ENCODE measurements around the gene TCEANC. TPM values are rescaled to one million over a fixed set of nuclear protein-coding genes. Genes with fewer than 3 reads are reported as not detected.

Gene TCEANC
- polyA plus RNA-seq, 1 experiment: 1.1 TPM

DNA sequence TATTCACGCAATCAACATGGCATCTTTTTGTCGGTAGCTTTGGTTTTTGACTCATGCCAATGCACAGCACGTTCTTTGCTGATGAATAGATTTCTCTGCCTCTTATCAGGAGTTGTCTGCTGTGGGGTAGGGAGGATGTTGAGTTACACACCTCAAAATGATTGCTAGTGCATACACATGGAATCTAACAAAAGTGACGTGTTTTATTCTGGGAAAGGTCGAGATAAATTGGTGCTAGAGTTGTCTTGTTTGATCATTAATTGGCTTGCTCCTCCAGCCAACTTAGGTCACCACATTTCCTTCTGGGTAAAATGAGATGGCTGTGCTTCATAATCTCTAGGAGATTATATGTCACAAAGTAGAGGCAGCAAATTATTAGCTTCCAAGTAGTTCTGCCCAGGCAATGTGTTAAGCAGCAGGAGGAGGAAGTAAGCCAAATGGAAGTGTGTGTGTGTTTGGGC, 39.9 kb downstream of the TCEANC start:
- DNase-seq (ENCODE audit: low read depth): no peak
- Histone ChIP-seq H3K27me3 (ENCODE audit: control insufficient read depth, insufficient read depth, low read length) (no peaks in the 10 kb centered on the region), H3K36me3 (ENCODE audit: control insufficient read depth, insufficient read depth, low read length) (peaks cover 2% of the 10 kb centered on the region; the same call in 1 of the 2 replicates), H3K4me3 (ENCODE audit: low read depth, low read length) (no peak overlapping the region)
- ChIA-PET CTCF (interaction anchor here (1.2 to 1.4 kb wide), 2 partner anchors 26 to 57 kb away, joined by 3 read pairs; no protein-coding TSS in a partner anchor), POLR2A (no interaction called here)
- TF ChIP-seq, protein P1, sequence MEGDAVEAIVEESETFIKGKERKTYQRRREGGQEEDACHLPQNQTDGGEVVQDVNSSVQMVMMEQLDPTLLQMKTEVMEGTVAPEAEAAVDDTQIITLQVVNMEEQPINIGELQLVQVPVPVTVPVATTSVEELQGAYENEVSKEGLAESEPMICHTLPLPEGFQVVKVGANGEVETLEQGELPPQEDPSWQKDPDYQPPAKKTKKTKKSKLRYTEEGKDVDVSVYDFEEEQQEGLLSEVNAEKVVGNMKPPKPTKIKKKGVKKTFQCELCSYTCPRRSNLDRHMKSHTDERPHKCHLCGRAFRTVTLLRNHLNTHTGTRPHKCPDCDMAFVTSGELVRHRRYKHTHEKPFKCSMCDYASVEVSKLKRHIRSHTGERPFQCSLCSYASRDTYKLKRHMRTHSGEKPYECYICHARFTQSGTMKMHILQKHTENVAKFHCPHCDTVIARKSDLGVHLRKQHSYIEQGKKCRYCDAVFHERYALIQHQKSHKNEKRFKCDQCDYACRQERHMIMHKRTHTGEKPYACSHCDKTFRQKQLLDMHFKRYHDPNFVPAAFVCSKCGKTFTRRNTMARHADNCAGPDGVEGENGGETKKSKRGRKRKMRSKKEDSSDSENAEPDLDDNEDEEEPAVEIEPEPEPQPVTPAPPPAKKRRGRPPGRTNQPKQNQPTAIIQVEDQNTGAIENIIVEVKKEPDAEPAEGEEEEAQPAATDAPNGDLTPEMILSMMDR (IDR thresholded peaks at IDR 0.05; ENCODE audit: insufficient read depth, low read depth, low read length): no peak

- H3K27me3 ChIP-seq (ENCODE audit: control insufficient read depth, insufficient read depth, low read length): no peaks in the 10 kb centered on the region
- no peak for DNase-seq (ENCODE audit: low read depth)
- ChIA-PET POLR2A (no interaction called here), CTCF (interaction anchor here (1.2 to 1.4 kb wide), 2 partner anchors 25 to 56 kb away, joined by 3 read pairs; no protein-coding TSS in a partner anchor)
- TF ChIP-seq, protein P1 (IDR thresholded peaks at IDR 0.05; ENCODE audit: insufficient read depth, low read depth, low read length): no peak
- H3K36me3 ChIP-seq (ENCODE audit: control insufficient read depth, insufficient read depth, low read length): peaks cover 2% of the 10 kb centered on the region; the same call in 1 of the 2 replicates
- H3K4me3 ChIP-seq (ENCODE audit: low read depth, low read length): no peak overlapping the region
Measured at GRCh38 chrX:13693341-13693961, 40.5 kb downstream of the TCEANC start.

DNA sequence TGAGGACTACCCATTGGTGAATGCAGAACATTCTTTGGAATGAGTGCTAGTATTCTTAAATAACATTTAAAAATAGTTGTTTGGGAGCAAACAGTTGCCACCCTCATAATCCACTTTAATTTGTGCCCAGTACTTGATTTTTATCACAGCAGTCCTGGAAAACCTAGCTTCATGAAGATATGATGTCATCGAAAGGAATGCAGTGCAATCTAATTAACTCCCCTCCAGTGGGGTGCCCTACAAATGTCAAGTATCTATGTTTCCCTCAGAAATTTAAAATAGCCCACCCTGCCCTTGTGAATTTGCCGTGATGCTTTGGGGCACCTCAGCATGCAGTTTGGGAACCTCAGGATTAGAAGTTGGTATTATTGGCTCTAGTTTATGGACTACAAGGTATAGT, 41.4 kb downstream of the TCEANC start:
- POLR2A ChIA-PET: no interaction called here
- H3K4me3 ChIP-seq (ENCODE audit: low read depth, low read length): no peak overlapping the region
- H3K36me3 ChIP-seq (ENCODE audit: control insufficient read depth, insufficient read depth, low read length): peaks cover 2% of the 10 kb centered on the region; the same call in 1 of the 2 replicates
- no peak for DNase-seq (ENCODE audit: low read depth)
- no peaks in the 10 kb centered on the region for H3K27me3 ChIP-seq (ENCODE audit: control insufficient read depth, insufficient read depth, low read length)
- TF ChIP-seq, protein P1 (IDR thresholded peaks at IDR 0.05; ENCODE audit: insufficient read depth, low read depth, low read length): no peak
- CTCF ChIA-PET: interaction anchor here (1.1 kb wide), 1 partner anchor 14 kb away, joined by 3 read pairs; no protein-coding TSS in a partner anchor

GRCh38 chrX:13694983-13695382, 42.0 kb downstream of the TCEANC start:
- H3K4me3 ChIP-seq (ENCODE audit: low read depth, low read length): no peak overlapping the region
- CTCF ChIA-PET: interaction anchor here (1.1 kb wide), 1 partner anchor 14 kb away, joined by 3 read pairs; no protein-coding TSS in a partner anchor

GRCh38 chrX:13695601-13696115, 42.7 kb downstream of the TCEANC start:
- POLR2A ChIA-PET: no interaction called here
- no peaks in the 10 kb centered on the region for H3K27me3 ChIP-seq (ENCODE audit: control insufficient read depth, insufficient read depth, low read length)

More at GRCh38 chrX:13694983-13695382, 42.0 kb downstream of the TCEANC start:
- peaks cover 2% of the 10 kb centered on the region; the same call in 1 of the 2 replicates for H3K36me3 ChIP-seq (ENCODE audit: control insufficient read depth, insufficient read depth, low read length)
- no peaks in the 10 kb centered on the region for H3K27me3 ChIP-seq (ENCODE audit: control insufficient read depth, insufficient read depth, low read length)
- TF ChIP-seq, protein P1 (IDR thresholded peaks at IDR 0.05; ENCODE audit: insufficient read depth, low read depth, low read length): no peak
- POLR2A ChIA-PET: no interaction called here
- DNase-seq (ENCODE audit: low read depth): no peak

More at GRCh38 chrX:13695601-13696115, 42.7 kb downstream of the TCEANC start:
- no peak for DNase-seq (ENCODE audit: low read depth)
- TF ChIP-seq, protein P1 (IDR thresholded peaks at IDR 0.05; ENCODE audit: insufficient read depth, low read depth, low read length): no peak
- CTCF ChIA-PET: interaction anchor here (1.1 kb wide), 1 partner anchor 15 kb away, joined by 3 read pairs; no protein-coding TSS in a partner anchor
- Histone ChIP-seq H3K36me3 (ENCODE audit: control insufficient read depth, insufficient read depth, low read length) (peaks cover 2% of the 10 kb centered on the region; the same call in 1 of the 2 replicates), H3K4me3 (ENCODE audit: low read depth, low read length) (no peak overlapping the region)
